Measurements from ENCODE around the gene MAPKAPK3. TPM values are rescaled to one million over a fixed set of nuclear protein-coding genes. Genes with fewer than 3 reads are reported as not detected.

Gene MAPKAPK3
- total and polyA plus RNA-seq, 2 donors (not counting 3 experiments of a cell fraction or from before 2014, with no cell fraction given): 21.3 to 30.5 TPM

DNA sequence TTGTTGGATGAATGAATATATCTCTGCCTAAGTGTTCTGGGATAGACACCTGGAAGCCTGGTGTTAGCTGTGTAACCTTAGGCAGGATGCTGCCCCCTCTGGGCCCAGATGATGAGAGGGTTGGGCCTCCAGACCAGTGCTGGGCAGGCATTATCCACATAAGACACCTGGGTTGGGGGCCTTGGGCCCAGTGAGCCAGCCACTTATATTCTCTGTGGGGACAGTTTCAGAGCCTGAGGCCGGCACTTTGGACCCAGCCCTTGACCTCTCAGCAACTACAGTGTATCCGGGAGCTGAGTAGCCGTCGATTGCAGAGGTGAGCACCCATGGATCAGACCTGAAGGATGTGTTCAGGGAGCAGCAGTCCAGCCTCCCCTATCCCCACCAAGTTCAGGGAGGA lies 45.5 kb upstream of the MAPKAPK3 start:
- Histone ChIP-seq H3K9me1 (replicated peaks; ENCODE audit: control insufficient read depth, extremely low read depth, insufficient read depth, low read length) (no peaks in the 10 kb centered on the region), H3K27ac (ENCODE audit: insufficient read depth, low read depth, low read length) (no peak overlapping the region), H4K20me1 (replicated peaks; ENCODE audit: control insufficient read depth, extremely low read depth, insufficient read depth, low read length) (no peaks in the 10 kb centered on the region), H3K27me3 (ENCODE audit: control insufficient read depth in 2 of 2, insufficient read depth in 2 of 2, low read length in 2 of 2) (no peaks in the 10 kb centered on the region), H3K9ac (replicated peaks; ENCODE audit: extremely low read depth, insufficient read depth, low read length) (no peak overlapping the region), H3K79me2 (ENCODE audit: control insufficient read depth, insufficient read depth, low read length) (no peaks in the 10 kb centered on the region), H3K4me2 (ENCODE audit: insufficient read depth, low read length) (no peak overlapping the region), H2AFZ (ENCODE audit: low read depth, low read length) (no peak overlapping the region), H3K4me1 (ENCODE audit: control insufficient read depth, extremely low read depth, insufficient read depth, low read length) (peaks cover 10% of the 10 kb centered on the region), H3K4me3 (replicated peaks in 1 of 3; ENCODE audit: insufficient read depth in 1 of 3, low read depth in 1 of 3, low read length in 3 of 3) (no peak overlapping the region), H3K9me3 (replicated peaks; ENCODE audit: control insufficient read depth, insufficient read depth, low read length) (no peaks in the 10 kb centered on the region), H3K36me3 (ENCODE audit: control insufficient read depth in 2 of 2, extremely low read depth in 1 of 2, insufficient read depth in 2 of 2, low read length in 2 of 2) (peaks cover 0 to 2% of the 10 kb centered on the region in 2 experiments)
- ChIA-PET CTCF (interaction anchor here (0.6 to 6.0 kb wide), 8 partner anchors 15 to 826 kb away, joined by 3 to 105 read pairs (median 7); partner anchors contain the start of genes CISH and MAPKAPK3), POLR2A (interaction anchor here (1.2 kb wide), 1 partner anchor 40 kb away, joined by 3 read pairs; the partner anchor contains the start of gene CISH)
- intact Hi-C loops (cut with micrococcal nuclease): no loop called here
- dilution Hi-C loops (cut with MboI; ENCODE audit: extremely low pct_ligation_motif_present, low sequenced_read_pairs): no loop called here
- no peak for DNase-seq (ENCODE audit: low read depth, low spot score)
- TF ChIP-seq GATA2 (IDR thresholded peaks at IDR 0.05; ENCODE audit: insufficient read depth, insufficient read length, low read depth, low read length): no peak
- no peak for TF ChIP-seq POLR2AphosphoS5 (IDR thresholded peaks at IDR 0.05; ENCODE audit: insufficient read depth, low read depth, low read length)
- FAIRE-seq: no peak
- BruUV-seq (replicated peaks): no TSS peak

DNA sequence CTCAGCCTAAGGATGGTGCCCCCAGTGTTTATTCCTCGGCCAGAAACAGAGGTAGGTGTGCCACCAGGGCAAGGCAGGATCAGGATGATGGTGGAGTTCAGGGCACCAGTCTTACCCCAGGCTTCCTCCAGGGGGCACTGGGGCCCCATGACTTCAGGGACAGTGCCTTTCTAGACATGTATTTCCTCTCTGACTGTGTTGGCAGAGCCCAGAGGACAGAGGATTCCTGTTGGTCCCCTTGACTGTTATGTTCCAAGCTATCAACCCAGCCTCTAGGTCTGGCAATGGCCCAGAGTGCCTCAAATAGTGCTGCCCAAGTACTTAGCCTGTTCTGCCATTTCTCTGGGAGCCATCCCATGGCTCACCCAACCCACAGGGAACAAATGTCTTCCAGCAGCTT lies 44.8 kb upstream of the MAPKAPK3 start:
- Histone ChIP-seq H3K4me2 (ENCODE audit: insufficient read depth, low read length) (no peak overlapping the region), H3K79me2 (ENCODE audit: control insufficient read depth, insufficient read depth, low read length) (no peaks in the 10 kb centered on the region), H3K36me3 (ENCODE audit: control insufficient read depth in 2 of 2, extremely low read depth in 1 of 2, insufficient read depth in 2 of 2, low read length in 2 of 2) (peaks cover 0 to 2% of the 10 kb centered on the region in 2 experiments), H3K9me3 (replicated peaks; ENCODE audit: control insufficient read depth, insufficient read depth, low read length) (no peaks in the 10 kb centered on the region), H4K20me1 (replicated peaks; ENCODE audit: control insufficient read depth, extremely low read depth, insufficient read depth, low read length) (no peaks in the 10 kb centered on the region), H3K9ac (replicated peaks; ENCODE audit: extremely low read depth, insufficient read depth, low read length) (no peak overlapping the region), H3K4me3 (replicated peaks in 1 of 3; ENCODE audit: insufficient read depth in 1 of 3, low read depth in 1 of 3, low read length in 3 of 3) (no peak overlapping the region), H3K4me1 (ENCODE audit: control insufficient read depth, extremely low read depth, insufficient read depth, low read length) (peaks cover 10% of the 10 kb centered on the region), H3K9me1 (replicated peaks; ENCODE audit: control insufficient read depth, extremely low read depth, insufficient read depth, low read length) (no peaks in the 10 kb centered on the region), H3K27ac (ENCODE audit: insufficient read depth, low read depth, low read length) (no peak overlapping the region), H3K27me3 (ENCODE audit: control insufficient read depth in 2 of 2, insufficient read depth in 2 of 2, low read length in 2 of 2) (no peaks in the 10 kb centered on the region), H2AFZ (ENCODE audit: low read depth, low read length) (no peak overlapping the region)
- ChIA-PET CTCF (interaction anchor here (1.1 to 6.0 kb wide), 9 partner anchors 14 to 825 kb away, joined by 3 to 105 read pairs (median 6); partner anchors contain the start of genes CISH and MAPKAPK3), POLR2A (no interaction called here)
- intact Hi-C loops (cut with micrococcal nuclease): loop anchor here (1.0 kb wide), 3 partner anchors 29 to 80 kb away; no protein-coding TSS in a partner anchor
- no TSS peak for BruUV-seq (replicated peaks)
- no peak for TF ChIP-seq EZH2 (IDR thresholded peaks at IDR 0.05; ENCODE audit: borderline replicate concordance, low read depth, low read length, severe bottlenecking)
- TF ChIP-seq MYC (IDR thresholded peaks at IDR 0.05; ENCODE audit: low read depth, low read length): no peak
- no peak for TF ChIP-seq MAX (IDR thresholded peaks at IDR 0.05; ENCODE audit: insufficient read depth, insufficient read length)
- TF ChIP-seq POLR2A (IDR thresholded peaks at IDR 0.05; ENCODE audit: low read depth, low read length): no peak
- peak; percentile 82 to 92 for TF ChIP-seq CTCF (IDR thresholded peaks at IDR 0.05; ENCODE audit: extremely low read depth in 1 of 2, insufficient read depth in 1 of 2, low read depth in 1 of 2, low read length in 2 of 2)
- no peak for TF ChIP-seq JUN (IDR thresholded peaks at IDR 0.05; ENCODE audit: borderline replicate concordance, insufficient read depth, insufficient read length, low read depth)
- TF ChIP-seq GATA2 (IDR thresholded peaks at IDR 0.05; ENCODE audit: insufficient read depth, insufficient read length, low read depth, low read length): no peak
- no peak for TF ChIP-seq FOS (IDR thresholded peaks at IDR 0.05; ENCODE audit: borderline replicate concordance, insufficient read depth, low read length)
- TF ChIP-seq POLR2AphosphoS5 (IDR thresholded peaks at IDR 0.05; ENCODE audit: insufficient read depth, low read depth, low read length): no peak
- dilution Hi-C loops (cut with MboI; ENCODE audit: extremely low pct_ligation_motif_present, low sequenced_read_pairs): no loop called here
- peak; percentile 74 for FAIRE-seq
- peak; percentile 69 for DNase-seq (ENCODE audit: low read depth, low spot score)

Data from endothelial cell of umbilical vein (primary cell).